Thyroid gland (tissue), 4 donors: ENCODE data around the gene HRAS.

Experiments
- CTCF ChIP-seq, 6 experiments: fragments of 200-600 bp in 3 of 6; fragments of 450-650 bp in 3 of 6; sonication (generic) in 3 of 6; IDR thresholded peaks; one replicate each; pipeline ENCODE4 v1.5.1; 2016 to 2019; ENCODE audit warnings: antibody characterized with exemption in 6 of 6, mild to moderate bottlenecking in 2 of 6, inconsistent platforms in 1 of 6, moderate library complexity in 1 of 6
- POLR2A ChIP-seq, 2 donors: fragments of 450-650 bp; IDR thresholded peaks; one replicate each; pipeline ENCODE4 v1.6.1; 2017; ENCODE audit warnings: antibody characterized with exemption in 2 of 2, mild to moderate bottlenecking in 2 of 2, moderate library complexity in 1 of 2

- TF ChIP-seq CTCF (IDR thresholded peaks at IDR 0.05) (no peak), POLR2A (IDR thresholded peaks at IDR 0.05) (no peak)
Measured at GRCh38 chr11:576811-577610, 41.6 kb upstream of the HRAS start.
